ENCODE data around the gene DNAH2.

Gene DNAH2

DNA sequence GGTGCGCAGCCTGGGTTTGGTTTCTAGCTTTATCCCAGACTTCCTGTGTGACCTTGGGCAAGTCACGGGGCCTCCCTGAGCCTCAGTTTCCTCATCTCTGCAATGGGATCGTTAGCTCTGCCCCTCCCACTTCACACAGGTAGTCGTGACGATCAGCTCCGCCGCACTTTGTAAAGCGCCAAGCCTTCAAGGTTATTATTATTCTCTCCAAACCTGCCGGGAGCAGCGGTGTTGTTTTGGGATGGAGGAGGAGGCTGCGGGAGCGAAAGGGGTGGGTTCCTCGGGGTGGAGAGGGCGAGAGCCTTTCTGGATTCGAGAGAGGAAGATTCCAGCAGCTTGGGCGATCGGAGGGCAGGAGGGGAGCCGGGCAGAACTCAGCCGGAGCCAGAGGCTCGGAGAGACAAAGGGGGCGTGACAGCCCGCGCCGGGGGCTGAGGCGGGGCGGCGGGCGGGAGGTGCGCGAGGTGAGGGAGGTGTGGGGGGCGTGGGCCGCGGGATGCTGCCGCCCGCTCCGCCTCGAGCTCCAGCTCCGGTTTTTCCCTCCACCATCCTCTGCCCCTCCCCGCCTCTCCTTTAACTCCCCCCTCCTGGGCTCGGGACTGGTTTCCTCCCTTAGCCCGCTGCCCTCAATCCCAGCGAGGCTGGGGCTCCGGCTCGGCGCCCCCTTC, 12.8 kb upstream of the DNAH2 start, which contains the start of gene EFNB3:
Gene EFNB3, plus strand, starts transcription at position 602 of the 668 bp plus-strand sequence. CDS start 397 bp downstream, outside the sequence.
- peak; percentile 14 for DNase-seq

DNA sequence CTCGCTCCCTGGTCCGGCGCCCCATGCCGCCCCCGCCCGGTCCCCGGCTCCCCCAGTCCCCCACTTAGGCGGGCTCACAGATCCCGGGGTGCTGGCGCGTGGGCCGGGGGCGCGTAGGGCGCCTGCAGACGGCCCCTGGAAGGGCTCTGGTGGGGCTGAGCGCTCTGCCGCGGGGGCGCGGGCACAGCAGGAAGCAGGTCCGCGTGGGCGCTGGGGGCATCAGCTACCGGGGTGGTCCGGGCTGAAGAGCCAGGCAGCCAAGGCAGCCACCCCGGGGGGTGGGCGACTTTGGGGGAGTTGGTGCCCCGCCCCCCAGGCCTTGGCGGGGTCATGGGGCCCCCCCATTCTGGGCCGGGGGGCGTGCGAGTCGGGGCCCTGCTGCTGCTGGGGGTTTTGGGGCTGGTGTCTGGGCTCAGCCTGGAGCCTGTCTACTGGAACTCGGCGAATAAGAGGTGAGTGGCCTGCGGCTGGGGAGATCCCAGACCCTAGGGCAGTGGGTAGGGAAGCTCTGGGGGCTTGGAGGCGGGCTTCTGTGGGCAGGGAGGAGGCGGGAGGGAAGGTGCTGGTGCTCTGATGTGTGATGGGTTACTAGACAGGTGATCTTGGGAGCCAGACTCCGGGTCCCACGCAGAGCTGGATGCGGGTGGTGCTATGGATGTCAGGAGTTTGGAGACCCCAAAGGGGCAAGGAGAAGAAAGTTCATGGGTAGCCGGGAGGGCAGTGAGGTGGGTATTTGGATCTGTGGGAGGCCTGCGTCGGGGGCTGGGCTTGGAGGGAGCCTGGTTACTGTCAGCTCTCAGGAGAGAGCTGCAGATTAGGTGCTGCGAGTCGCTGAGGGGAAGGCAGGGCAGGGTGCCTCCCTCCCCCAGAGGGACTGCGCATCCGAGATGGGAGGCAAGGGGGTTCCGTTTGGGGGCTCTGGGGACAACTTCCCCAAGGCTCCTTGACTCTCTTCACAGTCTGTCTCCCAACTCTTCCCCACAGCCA, 12.0 kb upstream of the DNAH2 start:
- no peak for DNase-seq

GRCh38 chr17:7706631-7707354, 10.8 kb upstream of the DNAH2 start:
- DNase-seq, result no peak

DNA sequence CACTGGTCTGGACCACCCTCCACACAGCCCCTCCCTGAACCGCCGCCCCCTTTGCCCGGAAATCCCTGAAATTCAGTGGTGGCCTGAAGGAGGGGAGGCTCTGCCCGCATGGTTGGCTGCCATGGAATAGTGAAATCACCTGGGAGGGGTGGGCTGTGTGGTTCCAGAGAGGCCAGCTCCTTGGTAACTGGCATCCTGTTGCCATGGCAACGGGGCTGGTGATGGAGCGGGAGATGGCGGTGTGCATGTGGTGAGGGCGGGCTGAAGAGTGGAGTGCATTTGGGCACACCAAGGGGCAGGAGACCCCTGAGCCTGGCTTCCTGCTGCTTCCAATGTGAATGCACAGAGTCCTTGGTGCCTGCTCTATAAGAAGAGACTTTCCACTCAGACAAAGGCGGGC, 10.1 kb upstream of the DNAH2 start:
- no peak for DNase-seq

DNA sequence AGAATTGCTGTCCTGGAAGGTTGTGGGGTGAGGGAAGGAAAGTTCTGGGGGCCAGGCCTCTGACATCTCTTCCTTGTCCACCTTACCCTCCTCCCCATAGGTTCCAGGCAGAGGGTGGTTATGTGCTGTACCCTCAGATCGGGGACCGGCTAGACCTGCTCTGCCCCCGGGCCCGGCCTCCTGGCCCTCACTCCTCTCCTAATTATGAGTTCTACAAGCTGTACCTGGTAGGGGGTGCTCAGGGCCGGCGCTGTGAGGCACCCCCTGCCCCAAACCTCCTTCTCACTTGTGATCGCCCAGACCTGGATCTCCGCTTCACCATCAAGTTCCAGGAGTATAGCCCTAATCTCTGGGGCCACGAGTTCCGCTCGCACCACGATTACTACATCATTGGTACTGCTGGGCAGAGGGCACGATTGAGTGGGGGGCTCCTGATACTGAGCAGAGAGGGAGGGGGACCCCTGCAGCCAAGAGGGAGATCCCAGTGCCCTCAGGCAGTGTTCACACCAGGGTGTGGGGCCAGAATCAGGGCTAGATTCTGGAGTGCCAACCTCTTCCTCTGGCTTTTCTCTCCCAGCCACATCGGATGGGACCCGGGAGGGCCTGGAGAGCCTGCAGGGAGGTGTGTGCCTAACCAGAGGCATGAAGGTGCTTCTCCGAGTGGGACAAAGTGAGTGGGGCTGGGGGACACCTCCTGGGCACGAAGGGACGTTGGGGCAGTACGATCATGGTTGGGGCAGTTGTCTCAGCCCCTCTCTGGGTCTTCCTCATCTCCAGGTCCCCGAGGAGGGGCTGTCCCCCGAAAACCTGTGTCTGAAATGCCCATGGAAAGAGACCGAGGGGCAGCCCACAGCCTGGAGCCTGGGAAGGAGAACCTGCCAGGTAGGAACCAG, 9.4 kb upstream of the DNAH2 start:
- DNase-seq, result no peak

- DNase-seq, result no peak
Observed at GRCh38 chr17:7709031-7709430, 8.5 kb upstream of the DNAH2 start.

DNA sequence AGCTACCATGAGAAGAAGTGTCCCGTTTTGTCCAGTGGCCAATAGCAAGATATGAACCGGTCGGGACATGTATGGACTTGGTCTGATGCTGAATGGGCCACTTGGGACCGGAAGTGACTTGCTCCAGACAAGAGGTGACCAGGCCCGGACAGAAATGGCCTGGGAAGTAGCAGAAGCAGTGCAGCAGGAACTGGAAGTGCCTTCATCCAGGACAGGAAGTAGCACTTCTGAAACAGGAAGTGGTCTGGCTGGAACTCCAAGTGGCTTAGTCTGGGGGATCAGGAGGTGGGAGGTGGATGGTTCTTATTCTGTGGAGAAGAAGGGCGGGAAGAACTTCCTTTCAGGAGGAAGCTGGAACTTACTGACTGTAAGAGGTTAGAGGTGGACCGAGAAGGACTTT, 7.2 kb upstream of the DNAH2 start:
- no peak for DNase-seq

GRCh38 chr17:7711051-7711755, 6.3 kb upstream of the DNAH2 start:
- no peak for DNase-seq

DNA sequence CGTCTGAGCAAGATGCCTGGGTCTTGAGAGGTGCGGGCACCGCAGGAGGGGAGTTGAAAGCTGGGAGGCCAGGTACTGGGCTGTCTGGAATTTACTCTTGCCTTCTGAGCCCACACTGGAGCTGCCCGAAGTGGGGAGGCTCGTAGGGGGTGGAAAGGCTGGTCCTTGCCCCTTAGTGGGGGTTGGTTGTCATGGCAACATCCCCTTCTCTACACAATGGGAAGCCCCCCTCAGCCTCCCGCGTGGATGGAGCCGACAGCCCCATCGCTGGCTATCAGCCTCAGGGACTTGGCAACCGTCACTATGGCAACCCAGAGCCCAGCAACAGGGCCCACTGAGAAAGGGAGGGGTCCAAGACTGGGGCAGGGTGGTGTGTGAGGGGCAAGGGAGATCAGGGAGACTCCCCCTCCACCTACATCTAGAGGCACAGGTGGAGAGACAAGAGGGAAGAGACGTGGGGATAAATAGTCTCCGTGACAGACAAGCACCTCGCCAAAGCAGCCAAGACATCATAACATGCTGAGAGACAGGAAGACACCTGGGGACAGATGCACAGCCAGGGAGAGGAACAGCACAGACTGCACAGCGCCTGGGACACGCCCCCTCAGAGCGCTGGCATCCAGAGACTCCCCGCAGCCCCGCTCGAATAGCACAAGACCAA, 5.3 kb upstream of the DNAH2 start:
- no peak for DNase-seq

DNA sequence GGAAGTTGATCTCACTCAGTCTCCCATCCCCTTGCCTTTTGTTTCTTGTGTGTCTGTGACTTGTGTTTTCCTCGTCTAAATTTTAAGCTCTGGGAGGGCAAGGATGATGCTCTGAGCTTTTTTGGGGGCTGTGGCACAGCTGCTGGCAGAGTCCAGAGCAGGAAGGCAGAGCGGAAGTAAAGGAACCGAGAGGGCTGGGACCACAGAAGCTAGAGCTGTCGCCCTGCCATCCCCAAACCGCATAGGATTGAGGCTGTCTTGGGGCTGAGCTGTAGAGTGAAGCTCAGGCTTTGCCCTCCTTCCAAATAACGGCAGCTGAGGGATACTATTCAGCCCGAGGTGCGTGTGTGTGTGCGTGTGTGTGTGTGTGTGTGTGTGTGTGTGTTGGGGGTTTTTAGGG, 3.8 kb upstream of the DNAH2 start:
- DNase-seq, result no peak

DNA sequence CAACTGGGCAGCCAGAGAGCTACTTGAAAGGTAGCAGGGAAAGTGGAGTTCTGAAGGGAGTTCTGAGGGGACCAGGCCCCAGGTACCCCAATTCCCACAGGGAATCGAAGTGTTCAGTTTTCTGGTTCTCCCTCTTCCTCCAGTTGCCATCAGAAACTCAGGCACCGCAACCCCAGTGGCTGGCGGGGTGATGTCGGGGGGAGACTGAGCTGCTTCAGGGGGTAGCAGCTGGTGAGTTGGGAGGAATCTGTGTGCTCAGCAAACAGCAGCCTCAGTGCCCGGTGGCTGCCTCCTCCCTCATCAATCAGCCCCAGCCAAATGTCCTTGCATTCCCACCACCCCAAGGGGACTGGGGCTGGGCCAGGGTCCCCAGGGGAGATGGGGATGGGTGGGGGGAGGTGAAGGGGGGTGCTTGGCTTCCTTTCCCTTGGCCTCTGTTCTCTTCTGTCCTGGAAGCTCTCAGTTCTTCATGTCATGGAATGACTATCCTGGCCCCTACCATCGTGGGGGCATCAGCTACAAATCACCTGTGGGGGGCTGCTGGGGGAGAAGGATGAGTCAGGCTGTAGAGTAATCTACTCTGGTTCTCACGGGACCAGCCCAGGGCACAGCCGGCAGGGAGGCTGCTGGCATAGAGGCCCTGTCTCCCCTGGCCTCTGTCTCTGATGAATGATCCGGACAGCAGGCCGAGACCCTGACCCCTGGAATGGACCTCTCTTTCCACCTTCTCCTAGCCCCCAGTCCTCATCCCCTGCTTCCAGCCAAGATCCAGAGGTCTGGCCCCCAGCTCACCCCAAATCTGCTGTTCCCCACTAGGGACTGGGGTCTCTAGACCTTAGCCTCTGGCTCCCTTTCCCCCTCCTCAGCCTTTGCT, 2.6 kb upstream of the DNAH2 start:
- DNase-seq, result no peak

DNA sequence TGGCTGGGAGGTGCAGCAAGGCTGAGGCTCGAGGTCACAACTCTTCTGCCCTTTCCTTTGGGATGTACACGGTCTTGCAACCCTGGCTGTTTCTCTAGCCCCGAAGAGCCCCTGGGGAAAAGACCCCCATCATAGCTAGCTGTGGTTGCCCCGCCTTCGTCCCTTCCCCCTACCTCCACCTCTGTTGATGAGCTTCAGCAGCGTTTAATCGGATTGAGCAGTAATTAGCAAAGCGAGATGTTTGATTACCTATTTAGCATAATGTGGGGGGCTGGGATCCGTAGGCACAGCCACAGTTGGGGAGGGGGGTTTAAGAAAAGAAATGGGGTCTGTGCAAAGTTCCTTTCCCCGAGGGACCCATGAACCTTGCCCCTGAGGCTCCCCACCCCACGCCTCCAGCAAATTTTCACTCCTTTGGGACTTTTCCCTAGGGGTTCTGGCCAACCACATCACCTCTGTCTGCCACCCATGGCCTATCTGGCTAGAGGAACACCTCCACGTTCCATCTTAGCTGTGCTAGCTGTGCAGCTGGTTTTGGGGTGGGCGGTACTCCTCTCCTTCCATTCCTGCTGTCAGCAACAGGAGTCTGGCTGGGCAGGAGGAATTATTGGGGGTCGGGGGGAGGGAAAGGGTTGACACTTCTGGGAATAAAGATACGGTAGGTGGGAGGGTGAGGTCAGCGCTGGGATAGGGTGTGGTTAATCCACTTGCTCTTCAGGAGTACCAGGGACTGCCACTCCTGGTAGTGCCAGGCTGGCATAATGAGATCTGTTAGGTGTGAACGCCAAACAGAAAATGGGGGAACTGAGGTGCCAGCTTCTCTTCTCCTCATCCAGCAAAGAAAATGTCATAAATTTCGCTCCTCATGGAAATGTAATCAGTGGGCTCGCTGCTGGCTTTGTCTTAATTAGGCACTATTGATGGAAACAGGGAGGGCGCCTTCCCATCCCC, 1.3 kb upstream of the DNAH2 start:
- DNase-seq, result no peak

DNA sequence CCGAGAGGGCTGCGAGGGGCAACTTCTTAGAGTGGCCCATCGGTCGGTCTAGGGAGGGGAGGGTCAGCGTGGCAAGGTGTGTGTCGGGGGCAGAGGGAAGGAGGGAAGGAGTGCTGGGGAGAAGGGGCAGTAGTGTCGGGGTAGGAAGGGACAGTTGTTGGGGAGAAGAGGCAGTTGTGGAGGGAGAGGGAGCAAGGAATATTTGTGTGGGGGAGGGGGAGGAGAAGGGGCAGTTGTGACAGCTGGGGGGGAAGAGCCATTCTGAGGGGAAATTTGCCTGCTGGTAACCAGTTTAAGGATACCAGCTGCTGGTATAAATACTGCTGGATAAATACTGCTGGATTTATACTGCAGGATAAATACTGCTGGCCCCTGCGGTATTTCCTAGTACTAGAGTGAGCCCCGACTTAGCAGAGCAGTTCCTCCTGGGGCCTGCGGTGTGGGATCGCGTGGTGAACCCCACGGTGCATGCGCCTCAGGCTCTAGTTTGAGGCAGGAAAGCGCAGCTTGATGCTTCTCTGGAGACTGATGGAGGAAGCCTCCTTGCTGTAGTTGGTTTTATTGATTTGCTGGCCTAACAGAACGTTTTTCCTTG, 309 bp downstream of the DNAH2 start:
- peak; percentile 30 for DNase-seq

DNA sequence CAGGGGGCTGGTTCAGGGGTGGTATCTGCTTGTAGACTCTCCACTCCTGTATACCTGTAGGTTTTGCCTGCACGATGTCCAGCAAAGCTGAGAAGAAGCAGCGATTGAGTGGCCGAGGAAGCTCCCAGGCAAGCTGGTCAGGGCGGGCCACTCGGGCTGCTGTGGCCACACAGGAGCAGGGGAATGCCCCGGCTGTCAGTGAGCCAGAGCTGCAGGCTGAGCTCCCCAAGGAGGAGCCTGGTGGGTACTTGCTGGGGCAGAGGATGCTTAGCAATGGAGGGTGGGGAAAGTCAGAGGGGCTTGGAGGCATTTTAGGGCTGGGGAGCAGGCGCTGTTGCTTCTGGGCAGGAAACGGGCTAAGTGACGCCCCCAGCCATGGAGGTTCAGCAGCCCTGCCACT, 2.1 kb downstream of the DNAH2 start:
- no peak for DNase-seq

DNA sequence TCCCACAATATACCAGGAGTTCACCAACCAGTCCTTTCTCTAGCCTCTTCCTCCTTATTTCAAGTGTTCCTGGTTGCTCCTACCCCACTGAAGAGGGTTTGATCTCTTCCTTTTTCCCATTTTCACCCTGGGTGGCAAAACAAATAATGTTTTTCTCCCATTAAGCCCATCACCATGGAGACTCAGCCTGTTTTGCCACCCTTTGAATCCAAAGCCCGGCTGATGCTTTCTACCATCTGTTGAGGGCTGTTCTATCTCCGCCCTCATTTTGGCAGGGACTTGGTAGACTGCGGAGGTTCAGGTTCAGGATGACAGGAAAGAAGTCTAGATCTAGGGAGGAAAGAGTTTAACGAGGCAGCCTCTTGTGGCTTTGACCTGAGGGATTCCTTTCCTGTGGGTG, 2.6 kb downstream of the DNAH2 start:
- DNase-seq, result no peak

- no peak for DNase-seq
Observed at GRCh38 chr17:7721612-7722011, 4.1 kb downstream of the DNAH2 start.

GRCh38 chr17:7727886-7728285, 10.3 kb downstream of the DNAH2 start:
- DNase-seq, result no peak

- no peak for DNase-seq
Observed at GRCh38 chr17:7729816-7730215, 12.3 kb downstream of the DNAH2 start.

Measured in CD4-positive, alpha-beta T cell treated with Interleukin-17A for 4 hours (primary cell).